ENCODE measurements around the gene CDYL.

Gene CDYL

GRCh38 chr6:4885341-4885933 lies 109.2 kb downstream of the CDYL start:
- no peak for DNase-seq

GRCh38 chr6:4888841-4889240 lies 112.6 kb downstream of the CDYL start:
- DNase-seq: no peak

- DNase-seq: no peak
These were observed 113.5 kb downstream of the CDYL start for GRCh38 chr6:4889701-4890100.

GRCh38 chr6:4890191-4890590 lies 114.0 kb downstream of the CDYL start:
- DNase-seq: no peak

- no peak for DNase-seq
These were observed 114.4 kb downstream of the CDYL start for GRCh38 chr6:4890627-4891026.

GRCh38 chr6:4891141-4891540 lies 114.9 kb downstream of the CDYL start:
- no peak for DNase-seq

- DNase-seq: no peak
These were observed 116.7 kb downstream of the CDYL start for GRCh38 chr6:4892785-4893485.

- no peak for DNase-seq
These were observed 117.8 kb downstream of the CDYL start for GRCh38 chr6:4894049-4894448.

GRCh38 chr6:4895971-4896370 lies 119.8 kb downstream of the CDYL start:
- no peak for DNase-seq

GRCh38 chr6:4896401-4896800 lies 120.2 kb downstream of the CDYL start:
- DNase-seq: no peak

GRCh38 chr6:4899249-4900034 lies 123.2 kb downstream of the CDYL start:
- no peak for DNase-seq

- no peak for DNase-seq
These were observed 125.3 kb downstream of the CDYL start for GRCh38 chr6:4901386-4902061.

GRCh38 chr6:4902363-4902762 lies 126.2 kb downstream of the CDYL start:
- no peak for DNase-seq

GRCh38 chr6:4903121-4903520 lies 126.9 kb downstream of the CDYL start:
- DNase-seq: no peak

- DNase-seq: no peak
These were observed 127.7 kb downstream of the CDYL start for GRCh38 chr6:4903751-4904370.

- no peak for DNase-seq
These were observed 128.3 kb downstream of the CDYL start for GRCh38 chr6:4904461-4905025.

GRCh38 chr6:4905826-4906225 lies 129.6 kb downstream of the CDYL start:
- no peak for DNase-seq

GRCh38 chr6:4906293-4907276 lies 130.4 kb downstream of the CDYL start:
- no peak for DNase-seq

- DNase-seq: no peak
These were observed 131.4 kb downstream of the CDYL start for GRCh38 chr6:4907602-4908001.

GRCh38 chr6:4908062-4908461 lies 131.9 kb downstream of the CDYL start:
- DNase-seq: no peak

GRCh38 chr6:4909063-4909706 lies 133.0 kb downstream of the CDYL start:
- no peak for DNase-seq

Measured in DMS79 treated with DMSO at 0.1 percent for 48 hours (cell line).